GM18502 (cell line): Measurements from ENCODE around the gene NR1D2.
"Not testable (repeated sequence)": the region's sequence is repeated elsewhere in the genome, so short reads cannot be mapped to it uniquely, and the experiment has no call there.

ENCODE experiments used
- ATAC-seq: cut with Tn5 transposase; IDR thresholded peaks from one replicate; pipeline ENCODE4 v1.9.1; 2021; ENCODE audit warnings: mild to moderate bottlenecking; ENCODE audit not compliant: unreplicated experiment, poor library complexity

The NR1D2 gene

GRCh38 chr3:23999012-23999641 is 54.0 kb downstream of the NR1D2 start:
- ATAC-seq = no peak

DNA sequence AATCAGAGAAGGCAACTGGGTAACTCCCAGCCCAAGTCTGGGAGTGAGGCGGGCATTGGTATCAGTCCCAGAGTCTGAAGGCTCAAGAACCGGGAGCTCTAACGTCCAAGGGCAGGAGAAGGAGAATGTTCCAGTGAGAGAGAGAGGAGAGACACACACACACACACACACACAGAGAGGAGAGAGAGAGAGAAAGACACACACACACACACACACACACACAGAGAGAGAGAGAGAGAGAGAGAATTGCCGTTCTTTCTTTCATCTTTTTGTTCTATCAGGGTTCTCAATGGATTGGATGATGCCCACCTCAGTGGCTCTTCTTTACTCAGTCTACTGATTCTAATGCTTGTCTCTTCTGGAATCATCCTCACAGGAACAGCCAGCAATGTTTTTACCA is 57.0 kb downstream of the NR1D2 start:
- ATAC-seq = no peak

- no peak for ATAC-seq
Measured at GRCh38 chr3:24003466-24003865, 58.4 kb downstream of the NR1D2 start.

DNA sequence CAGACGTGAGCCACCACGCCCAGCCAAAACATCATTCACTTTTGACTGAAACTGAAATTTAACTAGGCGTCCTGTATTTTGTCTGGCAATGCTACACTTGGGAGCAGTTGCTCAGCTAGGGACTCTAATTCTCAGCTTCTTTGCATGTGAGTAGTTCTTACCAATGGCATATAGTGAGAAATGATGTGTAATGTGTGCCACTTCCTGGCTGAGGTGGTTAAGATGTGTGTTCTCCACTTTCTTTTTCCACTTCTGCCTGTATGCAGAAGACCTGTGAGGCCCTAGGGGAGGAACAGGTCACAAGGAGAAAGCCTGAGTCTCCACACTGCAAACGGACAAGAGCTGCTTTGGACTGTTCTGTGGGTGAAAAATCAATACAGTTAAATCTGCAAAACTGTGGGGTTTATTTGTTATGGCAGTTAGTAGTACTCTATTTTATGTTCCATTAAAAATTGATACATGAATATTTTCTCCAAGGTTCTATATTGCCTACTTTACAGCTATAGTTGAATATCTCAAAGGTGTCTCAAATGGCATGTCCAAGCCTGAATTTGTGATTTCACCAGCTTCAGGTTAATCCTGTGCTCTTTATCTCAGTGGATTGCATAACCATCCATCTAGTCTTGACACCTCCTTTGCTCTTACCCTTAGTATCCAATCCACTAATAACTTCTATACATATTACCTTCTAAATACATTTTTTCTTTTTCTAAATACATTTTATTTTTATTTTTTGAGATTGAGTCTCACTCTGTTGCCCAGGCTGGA is 59.3 kb downstream of the NR1D2 start:
- peak; percentile 93 for ATAC-seq

GRCh38 chr3:24005669-24006068 is 60.6 kb downstream of the NR1D2 start:
- ATAC-seq = no peak

GRCh38 chr3:24010834-24011233 is 65.7 kb downstream of the NR1D2 start:
- not testable (repeated sequence) for ATAC-seq

GRCh38 chr3:24012589-24013269 is 67.6 kb downstream of the NR1D2 start:
- peak; percentile 58 for ATAC-seq

GRCh38 chr3:24017305-24017704 is 72.2 kb downstream of the NR1D2 start:
- ATAC-seq = no peak

GRCh38 chr3:24018784-24019570 is 73.9 kb downstream of the NR1D2 start:
- ATAC-seq = no peak

- no peak for ATAC-seq
Measured at GRCh38 chr3:24019585-24019984, 74.5 kb downstream of the NR1D2 start.

DNA sequence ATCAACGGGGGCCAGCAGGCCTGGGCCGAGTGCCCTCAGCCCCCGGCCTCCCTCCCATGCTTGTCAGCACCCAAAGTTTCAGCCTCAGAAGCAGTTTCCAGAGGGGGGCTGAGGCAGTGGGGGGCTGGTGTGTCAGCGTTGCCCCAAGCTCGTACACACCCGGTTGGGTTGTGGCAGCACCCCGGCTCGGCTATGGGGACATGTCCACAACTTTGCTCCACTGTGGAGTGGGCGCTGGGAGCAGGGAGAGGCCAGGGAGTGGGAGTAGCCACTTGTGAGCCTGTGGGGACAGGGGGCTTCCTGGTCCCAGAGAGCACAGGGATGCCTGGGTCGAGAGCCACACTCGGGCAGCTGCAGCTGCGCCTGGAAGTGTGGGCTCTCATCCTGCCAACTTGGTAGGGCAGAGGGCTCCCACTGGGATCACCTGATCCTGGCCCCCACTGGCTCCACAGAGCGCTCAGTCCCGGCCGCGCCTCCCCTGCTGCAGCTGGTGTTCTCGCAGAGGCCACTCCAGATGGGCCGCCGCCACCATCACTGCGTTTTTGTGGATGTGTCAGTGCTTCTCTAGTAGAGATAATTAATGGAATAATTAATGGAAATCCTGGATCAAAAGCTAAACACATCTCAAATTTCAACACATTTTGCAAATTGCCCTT is 75.1 kb downstream of the NR1D2 start:
- no peak for ATAC-seq

DNA sequence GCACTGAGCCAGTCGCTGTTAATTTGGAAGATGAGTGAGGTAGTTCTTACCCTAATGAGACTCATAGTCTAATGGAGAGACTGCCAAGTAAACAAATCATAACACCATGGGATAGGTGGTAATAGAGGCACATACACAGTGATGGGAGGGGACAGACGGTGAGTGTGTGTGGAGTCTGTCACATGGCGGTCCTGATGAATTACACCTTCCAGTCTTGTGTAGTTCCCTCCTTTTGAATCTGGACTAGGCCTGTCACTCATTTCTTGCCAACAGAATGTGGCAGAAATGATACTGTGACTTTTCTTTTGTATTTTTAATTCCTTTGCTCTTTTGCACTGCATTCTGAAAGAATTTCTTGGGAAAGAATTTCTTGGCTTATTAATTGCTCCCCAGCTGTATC is 78.1 kb downstream of the NR1D2 start:
- no peak for ATAC-seq

GRCh38 chr3:24025805-24026204 is 80.7 kb downstream of the NR1D2 start:
- no peak for ATAC-seq

GRCh38 chr3:24026665-24027064 is 81.6 kb downstream of the NR1D2 start:
- ATAC-seq = not testable (repeated sequence)

DNA sequence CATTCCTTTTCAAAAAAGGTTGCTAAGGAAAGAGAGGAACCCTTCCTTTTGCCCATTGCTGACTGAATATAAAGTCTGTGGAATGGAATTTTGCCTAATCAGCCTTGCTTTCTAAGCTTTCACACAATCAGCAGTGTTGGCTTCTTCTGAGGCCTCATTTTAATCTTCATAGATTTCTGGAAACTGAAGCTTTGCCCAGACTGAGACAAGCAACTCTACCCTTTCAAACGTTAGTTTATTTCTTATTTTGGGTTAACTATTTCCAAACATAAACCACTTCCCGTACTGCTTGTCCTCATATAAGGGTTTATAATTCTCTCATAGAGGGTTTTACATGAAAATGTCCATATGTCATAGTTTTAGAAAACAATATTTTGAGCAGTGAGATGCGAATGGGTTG is 82.9 kb downstream of the NR1D2 start:
- ATAC-seq = no peak
